Articular chondrocyte of knee joint (primary cell): ENCODE data around the gene TENM4. TPM values are rescaled to one million over a fixed set of nuclear protein-coding genes. Genes with fewer than 3 reads are reported as not detected.

Experiments
- small RNA-seq: library from RNA; depleted of rRNA; stranded (forward); fragments of <200 nt; gene quantifications from one replicate; pipeline ENCODE3, GENCODE V24; 2012
- total RNA-seq: library from RNA; depleted of rRNA; stranded (reverse); fragments of >200 nt; gene quantifications from 2 replicates; pipeline ENCODE4 v1.2.3, GENCODE V29; 2012

The TENM4 gene
- total RNA-seq, result 0.13 and 3.7 TPM in 2 replicates

DNA sequence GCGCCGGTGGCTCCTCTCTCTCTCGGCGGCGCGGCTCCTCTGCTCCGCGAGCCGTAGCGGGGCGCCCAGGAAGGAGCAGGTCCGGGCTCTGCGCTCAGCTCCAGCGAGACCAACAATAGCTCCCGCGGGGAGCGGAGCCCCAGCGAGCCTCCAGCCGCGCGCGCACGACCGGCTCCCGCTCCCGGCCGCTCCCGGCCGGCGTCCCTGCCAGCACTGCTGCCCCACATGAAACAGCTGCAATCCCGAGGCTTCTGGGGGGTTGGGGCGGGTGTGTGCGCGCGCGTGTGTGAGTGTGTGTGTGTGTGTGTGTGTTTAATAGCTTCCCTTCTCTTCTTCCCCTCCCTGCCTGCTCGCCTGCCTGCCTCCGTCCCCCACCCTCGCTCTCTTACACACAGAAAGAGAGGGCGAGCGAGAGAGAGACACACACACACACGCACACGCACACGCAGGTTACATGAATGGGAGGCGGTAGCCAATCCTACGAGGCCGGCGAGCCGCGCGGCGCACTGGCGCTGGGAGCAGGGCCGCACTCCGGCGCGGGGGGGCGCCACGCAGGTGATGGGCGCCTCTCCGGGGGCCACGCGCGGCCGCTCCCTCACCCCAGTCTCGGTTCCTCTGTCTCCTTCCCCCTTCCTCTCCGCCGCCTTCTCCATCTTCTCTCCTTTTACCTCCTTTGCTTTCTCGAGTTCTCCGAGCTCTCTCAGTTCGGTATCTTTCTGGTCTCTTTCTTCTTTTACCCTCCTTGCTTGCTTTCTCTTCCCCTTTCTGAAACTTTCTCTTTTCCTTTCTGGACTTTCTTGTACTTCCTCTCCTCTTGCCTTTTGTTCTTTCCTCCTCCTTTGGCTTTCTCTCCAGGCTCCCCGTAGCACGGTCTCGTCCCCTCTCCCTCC lies at the start of gene TENM4:
TSS of gene TENM4 (minus strand) at position 460 of the 890 bp plus-strand sequence. CDS start 371,086 bp downstream, outside the sequence.

Small RNA genes within 50 kb of the gene (small RNA-seq; reads per million reads assigned to genes)
- not detected for gene MIR5579
- gene MIR708, result 87.8 reads per million, percentile 98 among the genes with 10 or more reads in this experiment
